ENCODE results near the gene IGSF21. TPM values are rescaled to one million over a fixed set of nuclear protein-coding genes. Genes with fewer than 3 reads are reported as not detected.
"Not testable (repeated sequence)": the region's sequence is repeated elsewhere in the genome, so short reads cannot be mapped to it uniquely, and the experiment has no call there.

Gene IGSF21
- polyA plus RNA-seq, 6 donors from 2014 or later = not detected

DNA sequence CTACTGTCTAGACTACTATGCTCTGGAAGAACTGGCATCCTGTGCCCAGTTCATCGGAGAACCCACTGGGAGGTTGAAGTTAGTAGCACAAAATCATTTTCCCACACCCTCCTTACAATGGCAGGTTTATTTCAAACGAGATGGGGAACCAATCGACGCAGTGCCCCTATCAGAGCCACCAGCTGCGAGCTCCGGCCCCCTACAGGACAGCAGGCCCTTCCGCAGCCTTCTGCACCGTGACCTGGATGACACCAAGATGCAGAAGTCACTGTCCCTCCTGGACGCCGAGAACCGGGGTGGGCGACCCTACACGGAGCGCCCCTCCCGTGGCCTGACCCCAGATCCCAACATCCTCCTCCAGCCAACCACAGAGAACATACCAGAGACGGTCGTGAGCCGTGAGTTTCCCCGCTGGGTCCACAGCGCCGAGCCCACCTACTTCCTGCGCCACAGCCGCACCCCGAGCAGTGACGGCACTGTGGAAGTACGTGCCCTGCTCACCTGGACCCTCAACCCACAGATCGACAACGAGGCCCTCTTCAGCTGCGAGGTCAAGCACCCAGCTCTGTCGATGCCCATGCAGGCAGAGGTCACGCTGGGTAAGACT, 257.6 kb downstream of the IGSF21 start:
- Mint-ChIP-seq H3K4me1 (no peaks in the 10 kb centered on the region), H3K27ac (peak overlapping the region in 1 of 6 donors; percentile 83), H3K36me3 (no peaks in the 10 kb centered on the region), H3K27me3 (peaks cover 14 to 53% (median 48%) of the 10 kb centered on the region in 3 donors), H3K4me3 (no peak overlapping the region), H3K9me3 (peaks cover 0 to 12% (median 0%) of the 10 kb centered on the region in 7 donors)
- ATAC-seq (ENCODE audit: low read depth in 2 of 2) (no peak), DNase-seq (no peak)

DNA sequence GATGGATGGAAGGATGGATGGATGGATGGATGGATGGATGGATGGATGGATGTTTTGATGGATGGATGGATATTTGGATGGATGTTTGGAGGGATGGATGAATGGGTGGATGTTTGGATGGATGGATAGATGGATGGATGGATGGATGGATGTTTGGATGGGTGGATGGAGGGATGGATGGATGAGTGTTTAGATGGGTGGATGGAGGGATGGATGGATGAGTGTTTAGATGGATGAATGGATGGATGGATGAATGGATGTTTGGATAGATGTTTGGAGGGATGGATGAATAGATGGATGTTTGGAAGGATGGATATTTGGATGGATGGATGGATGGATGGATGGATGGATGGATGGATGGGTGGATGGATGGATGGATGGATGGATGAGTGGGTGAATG, 264.9 kb downstream of the IGSF21 start:
- not testable (repeated sequence) for H3K36me3 Mint-ChIP-seq; H3K4me1 Mint-ChIP-seq; ATAC-seq (ENCODE audit: low read depth in 2 of 2); H3K4me3 Mint-ChIP-seq; DNase-seq; H3K27ac Mint-ChIP-seq
- Mint-ChIP-seq H3K27me3 (peaks cover 5 to 27% (median 22%) of the 10 kb centered on the region in 3 donors), H3K9me3 (peaks cover 0 to 13% (median 9%) of the 10 kb centered on the region in 7 donors)

DNA sequence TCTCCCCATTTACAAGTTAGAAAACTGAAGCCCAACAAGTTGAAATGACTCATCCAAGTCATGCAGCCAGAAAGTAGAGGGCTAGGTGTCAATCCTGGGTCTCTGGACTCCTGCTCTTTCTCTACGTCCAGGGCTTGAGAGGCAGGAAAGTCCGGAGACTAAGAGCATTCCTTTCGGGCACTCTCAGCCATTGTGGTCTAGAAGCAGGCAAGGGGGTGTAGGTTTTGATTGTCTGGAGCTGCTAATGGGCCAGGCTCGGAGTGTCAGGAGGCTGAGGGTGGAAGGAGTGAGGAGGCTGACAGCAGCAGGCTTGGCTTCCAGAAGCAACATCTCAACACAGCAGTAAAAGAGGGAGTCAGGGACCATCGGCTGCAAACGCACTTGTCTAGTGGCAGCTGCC, 265.6 kb downstream of the IGSF21 start:
- DNase-seq = no peak
- no peaks in the 10 kb centered on the region for H3K4me1 Mint-ChIP-seq
- peaks cover 0 to 13% (median 9%) of the 10 kb centered on the region in 7 donors for H3K9me3 Mint-ChIP-seq
- no peak overlapping the region for H3K27ac Mint-ChIP-seq
- H3K27me3 Mint-ChIP-seq = peaks cover 5 to 27% (median 22%) of the 10 kb centered on the region in 3 donors
- H3K36me3 Mint-ChIP-seq = no peaks in the 10 kb centered on the region
- no peak overlapping the region for H3K4me3 Mint-ChIP-seq
- no peak for ATAC-seq (ENCODE audit: low read depth in 2 of 2)

DNA sequence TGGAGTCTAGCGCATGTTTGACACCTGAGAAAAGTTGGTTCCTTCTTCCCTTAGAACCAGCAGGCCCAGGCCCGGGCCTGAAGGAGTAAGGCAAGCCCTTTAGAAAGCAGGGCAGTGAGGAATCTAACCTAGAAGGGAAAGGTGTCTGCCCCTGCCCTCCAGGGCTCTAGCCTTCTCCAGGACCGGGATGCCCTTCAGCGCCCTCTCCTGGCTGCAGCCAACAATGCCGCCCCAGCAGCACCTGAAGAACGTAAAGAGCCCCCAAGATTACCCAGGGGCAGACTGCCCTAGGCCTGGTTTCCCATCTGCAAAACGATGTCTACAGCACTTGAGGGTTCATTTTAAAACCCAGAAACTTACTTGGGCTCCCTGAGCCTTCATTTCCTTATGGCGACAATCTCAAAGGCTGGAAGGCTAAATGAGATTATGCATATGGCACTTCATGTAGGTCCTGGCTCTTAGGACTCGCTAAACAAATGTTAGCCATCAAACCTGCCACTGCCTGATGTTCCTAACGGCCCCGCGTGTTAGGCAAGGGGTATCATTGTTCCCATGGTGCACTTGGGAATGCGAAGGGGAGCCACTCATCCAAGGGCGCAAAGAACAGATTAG, 266.4 kb downstream of the IGSF21 start:
- H3K27ac Mint-ChIP-seq = no peak overlapping the region
- DNase-seq = no peak
- H3K36me3 Mint-ChIP-seq = no peaks in the 10 kb centered on the region
- H3K27me3 Mint-ChIP-seq = peaks cover 5 to 23% (median 22%) of the 10 kb centered on the region in 3 donors
- ATAC-seq (ENCODE audit: low read depth in 2 of 2) = no peak
- H3K4me3 Mint-ChIP-seq = no peak overlapping the region
- H3K9me3 Mint-ChIP-seq = peaks cover 0 to 13% (median 9%) of the 10 kb centered on the region in 7 donors
- no peaks in the 10 kb centered on the region for H3K4me1 Mint-ChIP-seq

DNA sequence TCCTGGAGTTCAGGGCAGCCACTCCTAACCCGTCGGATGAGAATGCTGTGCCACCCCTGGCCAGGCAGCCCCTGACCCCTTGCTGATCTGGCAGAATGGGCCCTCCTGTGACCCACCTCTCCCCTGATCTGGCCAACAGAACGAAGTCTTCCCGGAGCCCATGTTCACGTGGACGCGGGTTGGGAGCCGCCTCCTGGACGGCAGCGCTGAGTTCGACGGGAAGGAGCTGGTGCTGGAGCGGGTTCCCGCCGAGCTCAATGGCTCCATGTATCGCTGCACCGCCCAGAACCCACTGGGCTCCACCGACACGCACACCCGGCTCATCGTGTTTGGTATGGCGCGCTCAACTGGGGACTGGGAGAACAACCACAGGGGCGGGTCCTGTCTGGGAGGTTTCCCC, 269.1 kb downstream of the IGSF21 start:
- Mint-ChIP-seq H3K27ac (no peak overlapping the region), H3K9me3 (peaks cover 3 to 24% (median 13%) of the 10 kb centered on the region in 7 donors), H3K4me3 (no peak overlapping the region), H3K27me3 (peaks cover 10 to 24% (median 17%) of the 10 kb centered on the region in 3 donors), H3K4me1 (no peaks in the 10 kb centered on the region), H3K36me3 (peaks cover 6 to 9% of the 10 kb centered on the region in 2 donors)
- ATAC-seq (ENCODE audit: low read depth in 2 of 2) (no peak), DNase-seq (no peak)

DNA sequence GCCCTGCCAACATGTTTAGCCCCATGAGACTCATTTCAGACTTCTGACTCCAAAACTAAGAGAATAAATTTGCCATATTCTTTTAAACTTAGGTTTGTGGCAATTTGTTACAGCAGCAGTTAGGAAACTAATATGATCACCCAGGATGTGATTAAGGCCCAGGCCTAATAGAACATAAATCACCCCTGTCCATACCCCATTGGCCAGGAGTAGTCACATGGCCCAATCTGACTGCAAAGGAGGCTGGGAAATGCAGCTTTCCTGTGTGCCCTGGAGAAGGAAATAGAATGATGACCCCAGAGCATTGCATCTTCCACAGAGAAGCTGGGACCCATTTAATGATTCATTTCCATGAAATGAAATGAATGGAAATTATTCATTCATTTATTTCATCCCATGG, 272.7 kb downstream of the IGSF21 start:
- ATAC-seq (ENCODE audit: low read depth in 2 of 2) (no peak), DNase-seq (no peak)
- H3K4me3 Mint-ChIP-seq = no peak overlapping the region
- H3K27ac Mint-ChIP-seq = no peak overlapping the region
- H3K27me3 Mint-ChIP-seq = peaks cover 14 to 37% (median 19%) of the 10 kb centered on the region in 3 donors
- H3K9me3 Mint-ChIP-seq = peaks cover 2 to 23% (median 5%) of the 10 kb centered on the region in 7 donors
- peaks cover 0 to 5% (median 0%) of the 10 kb centered on the region in 3 donors for H3K4me1 Mint-ChIP-seq
- H3K36me3 Mint-ChIP-seq = peaks cover 6 to 13% of the 10 kb centered on the region in 2 donors

DNA sequence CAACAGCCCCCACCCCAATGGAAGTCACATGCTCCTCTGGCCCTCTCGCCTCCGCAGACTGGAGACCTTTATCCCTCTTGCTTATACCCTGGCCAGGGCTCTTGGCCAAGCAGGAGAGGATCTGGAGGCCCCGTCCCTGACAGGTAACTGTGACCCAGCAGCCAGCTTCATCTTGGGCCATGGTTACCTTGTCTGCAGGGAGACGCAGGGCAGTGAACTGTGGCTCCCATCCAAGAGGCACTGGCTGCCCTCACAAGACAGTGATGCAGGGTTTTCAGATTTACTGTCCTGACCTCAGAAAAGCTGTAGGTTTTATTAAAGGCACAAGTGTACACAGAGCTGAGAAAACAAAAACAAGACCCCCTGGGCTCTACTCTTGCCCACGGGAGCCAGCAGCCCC, 276.5 kb downstream of the IGSF21 start:
- H3K27ac Mint-ChIP-seq = no peak overlapping the region
- H3K4me3 Mint-ChIP-seq = no peak overlapping the region
- H3K27me3 Mint-ChIP-seq = peaks cover 30 to 44% (median 38%) of the 10 kb centered on the region in 3 donors
- peaks cover 0 to 5% (median 0%) of the 10 kb centered on the region in 3 donors for H3K4me1 Mint-ChIP-seq
- peaks cover 6 to 13% of the 10 kb centered on the region in 2 donors for H3K36me3 Mint-ChIP-seq
- H3K9me3 Mint-ChIP-seq = peaks cover 3 to 23% (median 5%) of the 10 kb centered on the region in 7 donors
- ATAC-seq (ENCODE audit: low read depth in 2 of 2) (no peak), DNase-seq (no peak)

DNA sequence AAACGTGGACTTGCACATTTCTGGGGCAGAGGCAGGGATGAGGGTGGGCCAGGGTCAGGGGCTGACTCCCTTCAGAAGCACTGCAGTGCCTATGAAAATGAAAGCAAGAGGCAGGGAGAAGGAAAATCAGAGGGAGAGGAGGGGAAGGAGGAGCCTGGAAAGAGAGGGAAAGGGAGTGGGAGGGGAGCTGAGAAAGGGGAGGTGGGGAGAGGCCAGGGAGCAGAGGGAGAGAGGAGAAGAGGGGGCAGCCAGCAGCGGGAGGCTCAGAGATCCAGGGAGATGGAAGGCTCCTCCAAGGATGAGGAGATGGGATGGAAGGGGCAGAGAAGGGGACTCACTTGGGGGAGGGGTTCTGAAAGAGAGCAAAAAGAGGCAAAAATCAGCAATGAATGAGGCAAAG, 276.9 kb downstream of the IGSF21 start:
- H3K27me3 Mint-ChIP-seq = peaks cover 30 to 44% (median 38%) of the 10 kb centered on the region in 3 donors
- ATAC-seq (ENCODE audit: low read depth in 2 of 2) (no peak), DNase-seq (no peak)
- H3K27ac Mint-ChIP-seq = peak overlapping the region in 1 of 6 donors; percentile 0
- peaks cover 6 to 13% of the 10 kb centered on the region in 2 donors for H3K36me3 Mint-ChIP-seq
- peaks cover 0 to 5% (median 0%) of the 10 kb centered on the region in 3 donors for H3K4me1 Mint-ChIP-seq
- H3K4me3 Mint-ChIP-seq = no peak overlapping the region
- H3K9me3 Mint-ChIP-seq = peaks cover 3 to 23% (median 5%) of the 10 kb centered on the region in 7 donors

DNA sequence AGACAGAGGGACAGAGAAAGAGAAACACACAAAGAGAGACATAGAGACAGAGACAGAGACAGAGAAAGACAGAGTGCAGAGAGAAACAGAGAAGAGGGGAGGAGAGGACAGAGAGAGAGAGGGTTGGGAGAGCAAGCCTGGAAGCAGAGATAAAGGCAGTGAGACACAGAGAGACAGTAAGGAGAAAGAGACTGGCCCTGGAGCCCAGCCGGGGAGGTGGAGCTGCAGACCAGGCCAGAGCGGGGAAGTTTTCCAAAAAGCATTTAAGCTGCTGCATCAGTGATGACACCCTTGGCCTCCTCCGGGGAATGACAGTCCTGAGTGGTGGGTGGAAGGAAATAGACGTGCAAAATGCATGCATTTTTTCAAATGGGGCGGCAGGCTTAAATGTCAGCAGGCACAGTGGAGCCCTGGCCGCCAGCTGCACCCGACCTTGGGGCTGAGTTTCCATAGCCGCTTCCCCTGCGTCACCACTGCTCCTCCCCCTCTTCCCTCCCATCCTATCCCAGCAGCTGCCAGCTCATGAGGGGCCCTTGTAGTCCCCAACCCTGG, 277.7 kb downstream of the IGSF21 start:
- peaks cover 0 to 13% of the 10 kb centered on the region in 2 donors for H3K36me3 Mint-ChIP-seq
- ATAC-seq (ENCODE audit: low read depth in 2 of 2) (no peak), DNase-seq (no peak)
- H3K9me3 Mint-ChIP-seq = peaks cover 0 to 14% (median 5%) of the 10 kb centered on the region in 7 donors
- no peak overlapping the region for H3K4me3 Mint-ChIP-seq
- H3K4me1 Mint-ChIP-seq = peaks cover 0 to 5% (median 0%) of the 10 kb centered on the region in 3 donors
- peaks cover 30 to 44% (median 38%) of the 10 kb centered on the region in 3 donors for H3K27me3 Mint-ChIP-seq
- no peak overlapping the region for H3K27ac Mint-ChIP-seq

DNA sequence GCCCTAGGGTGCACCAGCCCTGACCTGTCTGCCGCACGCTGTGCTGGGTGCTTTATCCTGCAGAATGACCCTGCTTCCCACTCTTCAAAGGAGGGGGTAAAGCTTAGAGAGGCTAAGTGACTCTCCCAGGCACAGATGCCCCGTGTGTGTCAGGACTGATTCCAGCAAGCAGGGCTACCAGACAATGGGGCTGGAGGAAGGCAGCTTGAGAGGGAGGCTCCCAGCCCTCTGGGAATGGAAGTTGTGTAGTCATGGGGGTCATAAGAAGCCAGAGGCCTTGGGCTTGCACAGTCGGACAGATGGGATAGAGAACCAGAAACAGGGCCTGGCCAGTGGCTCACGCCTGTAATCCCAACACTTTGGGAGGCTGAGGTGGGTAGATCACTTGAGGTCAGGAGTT, 279.0 kb downstream of the IGSF21 start:
- H3K4me3 Mint-ChIP-seq = no peak overlapping the region
- ATAC-seq (ENCODE audit: low read depth in 2 of 2) (no peak), DNase-seq (no peak)
- peaks cover 0 to 5% (median 0%) of the 10 kb centered on the region in 3 donors for H3K4me1 Mint-ChIP-seq
- H3K27ac Mint-ChIP-seq = peak overlapping the region in 1 of 6 donors; percentile 55
- H3K27me3 Mint-ChIP-seq = peaks cover 24 to 38% (median 34%) of the 10 kb centered on the region in 3 donors
- H3K36me3 Mint-ChIP-seq = peaks cover 0 to 5% of the 10 kb centered on the region in 2 donors
- peaks cover 0 to 7% (median 1%) of the 10 kb centered on the region in 7 donors for H3K9me3 Mint-ChIP-seq

DNA sequence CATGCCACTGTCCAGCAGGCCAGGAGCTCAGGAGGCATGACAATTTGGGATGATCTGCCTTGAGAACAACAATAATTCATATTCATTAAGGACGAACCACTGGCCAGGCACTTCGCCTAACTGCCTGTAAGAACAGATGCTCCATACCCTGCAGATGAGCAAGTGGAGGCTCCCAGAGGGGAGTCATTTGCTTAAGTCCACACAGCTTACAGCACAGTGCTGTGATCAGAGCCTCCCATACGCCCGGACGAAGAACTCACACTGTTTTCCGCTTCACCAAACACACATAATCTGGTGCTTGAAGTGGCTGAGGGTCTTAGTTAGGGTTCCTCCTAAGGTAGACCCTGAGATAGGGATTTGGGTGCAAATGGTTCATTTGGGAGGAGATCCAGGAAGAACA, 279.7 kb downstream of the IGSF21 start:
- DNase-seq = no peak
- peaks cover 0 to 4% (median 0%) of the 10 kb centered on the region in 7 donors for H3K9me3 Mint-ChIP-seq

DNA sequence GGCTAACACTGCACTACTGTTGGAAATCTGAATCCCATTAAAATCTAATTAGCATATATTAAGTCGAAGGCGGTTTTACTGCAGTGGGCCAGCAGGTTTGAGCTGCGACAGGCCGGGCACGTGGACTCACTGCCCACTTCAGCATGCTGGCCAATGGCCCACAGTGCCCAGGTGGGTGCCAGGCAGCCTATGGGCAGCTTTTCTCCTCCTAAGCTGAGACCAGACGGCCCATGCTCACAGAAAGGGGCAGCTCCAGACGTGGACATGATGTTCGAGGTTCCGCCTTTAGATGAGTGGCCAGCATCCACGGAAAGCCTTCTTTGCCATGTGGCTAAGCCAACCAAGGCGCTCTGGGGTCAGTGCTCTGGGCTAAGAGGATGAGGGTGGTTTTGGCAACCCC, 283.4 kb downstream of the IGSF21 start:
- peaks cover 0 to 5% (median 0%) of the 10 kb centered on the region in 7 donors for H3K9me3 Mint-ChIP-seq
- H3K4me3 Mint-ChIP-seq = no peak overlapping the region
- H3K27ac Mint-ChIP-seq = no peak overlapping the region
- peaks cover 12 to 20% (median 16%) of the 10 kb centered on the region in 3 donors for H3K27me3 Mint-ChIP-seq
- DNase-seq (no peak), ATAC-seq (ENCODE audit: low read depth in 2 of 2) (no peak)
- no peaks in the 10 kb centered on the region for H3K4me1 Mint-ChIP-seq
- H3K36me3 Mint-ChIP-seq = no peaks in the 10 kb centered on the region

More for the DNA sequence above, 279.7 kb downstream of the IGSF21 start:
- no peak for ATAC-seq (ENCODE audit: low read depth in 2 of 2)
- Mint-ChIP-seq H3K36me3 (no peaks in the 10 kb centered on the region), H3K4me1 (peaks cover 0 to 5% (median 0%) of the 10 kb centered on the region in 3 donors), H3K27me3 (peaks cover 24 to 38% (median 29%) of the 10 kb centered on the region in 3 donors), H3K27ac (no peak overlapping the region), H3K4me3 (no peak overlapping the region)

DNA sequence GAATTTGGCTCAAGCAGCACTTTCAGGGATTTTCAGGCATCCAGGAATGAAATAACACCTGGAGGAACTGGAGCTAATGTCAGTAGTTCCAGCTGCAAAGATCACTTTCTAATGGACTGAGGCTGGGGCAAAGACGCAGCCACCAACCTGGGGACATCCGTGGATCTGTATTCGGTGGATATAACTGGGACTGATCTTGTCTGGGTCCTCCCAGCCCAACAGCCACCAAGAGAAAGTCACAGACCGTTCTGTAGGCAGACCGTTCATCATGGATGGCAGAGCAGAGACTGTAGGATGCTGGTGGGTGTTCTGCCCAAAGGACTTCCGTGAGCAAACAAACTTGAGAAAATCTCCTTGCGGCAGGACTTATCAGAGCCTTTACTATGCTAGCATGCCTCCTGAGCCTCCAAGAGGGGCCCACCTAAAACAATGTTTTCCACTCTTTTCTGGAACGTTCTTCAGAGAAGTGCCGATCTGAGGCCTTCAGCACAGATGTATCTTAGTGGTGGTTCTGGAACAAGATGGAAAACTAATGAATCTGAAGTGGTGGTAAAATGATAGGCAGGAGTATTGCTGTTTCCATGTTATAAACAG, 287.1 kb downstream of the IGSF21 start:
- Mint-ChIP-seq H3K36me3 (no peaks in the 10 kb centered on the region), H3K4me3 (no peak overlapping the region), H3K27ac (no peak overlapping the region), H3K9me3 (peaks cover 0 to 4% (median 0%) of the 10 kb centered on the region in 7 donors), H3K27me3 (peaks cover 10 to 21% (median 20%) of the 10 kb centered on the region in 3 donors), H3K4me1 (no peaks in the 10 kb centered on the region)
- ATAC-seq (ENCODE audit: low read depth in 2 of 2) = no peak
- no peak for DNase-seq
